Keratinocyte (primary cell): ENCODE results near the gene RIMBP3B. TPM values are rescaled to one million over a fixed set of nuclear protein-coding genes. Genes with fewer than 3 reads are reported as not detected.
"Not testable (repeated sequence)": the region's sequence is repeated elsewhere in the genome, so short reads cannot be mapped to it uniquely, and the experiment has no call there.

Experiments used
- DNase-seq: peaks from one replicate; pipeline ENCODE4 v3.0.0-alpha.2; 2011; ENCODE audit warnings: low read depth, missing footprints, low spot score
- FAIRE-seq: peaks from 2 replicates; lab custom pipeline; 2011; peaks lifted over from hg19 to GRCh38; lab: Jason Lieb, UNC
- H2AFZ ChIP-seq: 2 replicates; pipeline ENCODE4 v1.6.0; 2012; ENCODE audit warnings: low read length, control low read depth, inconsistent platforms; ENCODE audit not compliant: control insufficient read depth
- H3K27ac ChIP-seq: 2 replicates; pipeline ENCODE4 v1.5.1; 2011; ENCODE audit warnings: low read length; ENCODE audit not compliant: control insufficient read depth, insufficient read depth
- H3K27me3 ChIP-seq: 3 replicates; pipeline ENCODE4 v1.6.0; 2011; ENCODE audit warnings: low read length; ENCODE audit not compliant: control insufficient read depth, insufficient read depth; ENCODE audit errors: extremely low read depth
- H3K36me3 ChIP-seq, 2 experiments: 2 replicates in 1 of 2; 3 replicates in 1 of 2; pipeline ENCODE4 v1.5.1; 2011; ENCODE audit warnings: low read length in 2 of 2, mild to moderate bottlenecking in 1 of 2; ENCODE audit not compliant: control insufficient read depth in 2 of 2, insufficient read depth in 2 of 2; ENCODE audit errors: extremely low read depth in 1 of 2
- H3K4me1 ChIP-seq: 3 replicates; pipeline ENCODE4 v1.5.1; 2011; ENCODE audit warnings: low read length; ENCODE audit not compliant: control insufficient read depth, insufficient read depth; ENCODE audit errors: extremely low read depth
- H3K4me2 ChIP-seq: 3 replicates; pipeline ENCODE4 v1.6.0; 2011; ENCODE audit warnings: low read depth, low read length; ENCODE audit not compliant: control insufficient read depth, insufficient read depth; ENCODE audit errors: extremely low read depth
- H3K4me3 ChIP-seq, 3 experiments: fragments of 200-600 bp in 1 of 3; sonication (generic) in 1 of 3; 2 replicates in 2 of 3; 3 replicates in 1 of 3; pipeline ENCODE4 v1.5.1; 2011 to 2016; ENCODE audit warnings: low read length in 3 of 3, mild to moderate bottlenecking in 3 of 3, control low read depth in 2 of 3, inconsistent platforms in 1 of 3, low read depth in 1 of 3, mixed read lengths in 1 of 3, mixed run types in 1 of 3, moderate library complexity in 1 of 3; ENCODE audit not compliant: control insufficient read depth in 2 of 3, insufficient read depth in 2 of 3; ENCODE audit errors: extremely low read depth in 1 of 3
- H3K79me2 ChIP-seq: 2 replicates; pipeline ENCODE4 v1.6.0; 2012; ENCODE audit warnings: low read length; ENCODE audit not compliant: control insufficient read depth, insufficient read depth
- H3K9ac ChIP-seq: 3 replicates; pipeline ENCODE4 v1.6.0; 2011; ENCODE audit warnings: low read length; ENCODE audit not compliant: control insufficient read depth, insufficient read depth; ENCODE audit errors: extremely low read depth
- H3K9me1 ChIP-seq: 3 replicates; pipeline ENCODE4 v1.6.0; 2011; ENCODE audit warnings: low read length; ENCODE audit not compliant: control insufficient read depth, insufficient read depth; ENCODE audit errors: extremely low read depth
- H3K9me3 ChIP-seq: 2 replicates; pipeline ENCODE4 v1.5.1; 2012; ENCODE audit warnings: low read depth, low read length; ENCODE audit not compliant: control insufficient read depth
- H4K20me1 ChIP-seq: 3 replicates; pipeline ENCODE4 v1.6.0; 2011; ENCODE audit warnings: low read length; ENCODE audit not compliant: control insufficient read depth, insufficient read depth; ENCODE audit errors: extremely low read depth
- dilution Hi-C: fragments of 300-500 bp; cut with MboI; formaldehyde crosslinking; loops from one replicate; pipeline ENCODE4 v1.7.0; 2020; ENCODE audit warnings: low sequenced_read_pairs; ENCODE audit not compliant: extremely low pct_ligation_motif_present
- polyA minus RNA-seq, 3 experiments: library from RNA; depleted of rRNA, polyadenylated mRNA; stranded (reverse); fragments of >200 nt; gene quantifications; 1 replicate in 1 of 3; 2 replicates in 1 of 3; 3 replicates in 1 of 3; pipeline ENCODE4 v1.2.3, GENCODE V29; 2011
- polyA plus RNA-seq, 5 experiments: library from polyadenylated mRNA; depleted of rRNA in 3 of 5; stranded (reverse) in 3 of 5; stranded (forward) in 1 of 5; unstranded in 1 of 5; fragments of >200 nt; gene quantifications; 1 replicate in 1 of 5; 2 replicates in 3 of 5; 3 replicates in 1 of 5; pipeline versions ENCODE4 v1.2.1 to v1.2.3, GENCODE V29; 2011 to 2012; ENCODE audit warnings: missing spikeins in 2 of 5, low read depth in 1 of 5, low replicate concordance in 1 of 5

The RIMBP3B gene, protein sequence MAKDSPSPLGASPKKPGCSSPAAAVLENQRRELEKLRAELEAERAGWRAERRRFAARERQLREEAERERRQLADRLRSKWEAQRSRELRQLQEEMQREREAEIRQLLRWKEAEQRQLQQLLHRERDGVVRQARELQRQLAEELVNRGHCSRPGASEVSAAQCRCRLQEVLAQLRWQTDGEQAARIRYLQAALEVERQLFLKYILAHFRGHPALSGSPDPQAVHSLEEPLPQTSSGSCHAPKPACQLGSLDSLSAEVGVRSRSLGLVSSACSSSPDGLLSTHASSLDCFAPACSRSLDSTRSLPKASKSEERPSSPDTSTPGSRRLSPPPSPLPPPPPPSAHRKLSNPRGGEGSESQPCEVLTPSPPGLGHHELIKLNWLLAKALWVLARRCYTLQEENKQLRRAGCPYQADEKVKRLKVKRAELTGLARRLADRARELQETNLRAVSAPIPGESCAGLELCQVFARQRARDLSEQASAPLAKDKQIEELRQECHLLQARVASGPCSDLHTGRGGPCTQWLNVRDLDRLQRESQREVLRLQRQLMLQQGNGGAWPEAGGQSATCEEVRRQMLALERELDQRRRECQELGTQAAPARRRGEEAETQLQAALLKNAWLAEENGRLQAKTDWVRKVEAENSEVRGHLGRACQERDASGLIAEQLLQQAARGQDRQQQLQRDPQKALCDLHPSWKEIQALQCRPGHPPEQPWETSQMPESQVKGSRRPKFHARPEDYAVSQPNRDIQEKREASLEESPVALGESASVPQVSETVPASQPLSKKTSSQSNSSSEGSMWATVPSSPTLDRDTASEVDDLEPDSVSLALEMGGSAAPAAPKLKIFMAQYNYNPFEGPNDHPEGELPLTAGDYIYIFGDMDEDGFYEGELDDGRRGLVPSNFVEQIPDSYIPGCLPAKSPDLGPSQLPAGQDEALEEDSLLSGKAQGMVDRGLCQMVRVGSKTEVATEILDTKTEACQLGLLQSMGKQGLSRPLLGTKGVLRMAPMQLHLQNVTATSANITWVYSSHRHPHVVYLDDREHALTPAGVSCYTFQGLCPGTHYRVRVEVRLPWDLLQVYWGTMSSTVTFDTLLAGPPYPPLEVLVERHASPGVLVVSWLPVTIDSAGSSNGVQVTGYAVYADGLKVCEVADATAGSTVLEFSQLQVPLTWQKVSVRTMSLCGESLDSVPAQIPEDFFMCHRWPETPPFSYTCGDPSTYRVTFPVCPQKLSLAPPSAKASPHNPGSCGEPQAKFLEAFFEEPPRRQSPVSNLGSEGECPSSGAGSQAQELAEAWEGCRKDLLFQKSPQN (N-terminal part only)
- polyA plus RNA-seq (not detected in 3 replicates), polyA minus RNA-seq (not detected in 3 replicates)
- polyA plus RNA-seq (2011; ENCODE audit: low read depth), result not detected
- not detected in 2 replicates for polyA plus RNA-seq (2011; cell fraction: cytosol; rRNA removed)
- not detected in 2 replicates for polyA plus RNA-seq (2011; cell fraction: nucleus; rRNA removed)
- polyA plus RNA-seq (2012; ENCODE audit: low replicate concordance), result not detected in 2 replicates
- not detected for polyA minus RNA-seq (2011; cell fraction: cytosol; rRNA and poly(A)+ RNA removed)
- polyA minus RNA-seq (2011; cell fraction: nucleus; rRNA and poly(A)+ RNA removed), result not detected in 2 replicates

DNA sequence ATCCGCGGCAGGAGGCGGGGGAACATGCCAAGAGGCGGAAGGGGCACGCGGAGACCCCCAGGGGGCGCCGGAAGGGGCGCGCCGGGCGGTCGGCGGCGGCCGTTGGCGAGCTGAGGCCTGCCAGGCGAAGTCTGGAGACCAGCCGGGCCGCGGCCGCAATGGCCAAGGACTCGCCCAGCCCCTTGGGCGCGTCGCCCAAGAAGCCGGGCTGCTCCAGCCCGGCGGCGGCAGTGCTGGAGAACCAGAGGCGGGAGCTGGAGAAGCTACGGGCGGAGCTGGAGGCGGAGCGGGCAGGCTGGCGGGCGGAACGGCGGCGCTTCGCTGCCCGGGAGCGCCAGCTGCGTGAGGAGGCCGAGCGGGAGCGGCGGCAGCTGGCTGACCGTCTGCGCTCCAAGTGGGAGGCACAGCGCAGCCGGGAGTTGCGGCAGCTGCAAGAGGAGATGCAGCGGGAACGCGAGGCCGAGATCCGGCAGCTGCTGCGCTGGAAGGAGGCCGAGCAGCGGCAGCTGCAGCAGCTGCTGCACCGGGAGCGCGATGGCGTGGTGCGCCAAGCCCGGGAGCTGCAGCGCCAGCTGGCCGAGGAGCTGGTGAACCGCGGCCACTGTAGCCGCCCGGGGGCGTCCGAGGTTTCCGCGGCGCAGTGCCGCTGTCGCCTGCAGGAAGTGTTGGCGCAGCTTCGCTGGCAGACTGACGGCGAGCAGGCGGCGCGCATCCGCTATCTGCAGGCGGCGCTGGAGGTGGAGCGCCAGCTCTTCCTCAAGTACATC lies at the start of gene RIMBP3B:
RIMBP3B (plus strand) TSS at position 51 of the 767 bp plus-strand sequence; CDS start at position 159, 108 bp downstream.
- H3K27me3 ChIP-seq, H3K9me3 ChIP-seq, FAIRE-seq, DNase-seq, H3K79me2 ChIP-seq, H3K4me1 ChIP-seq, H2AFZ ChIP-seq, dilution Hi-C loops, H4K20me1 ChIP-seq, H3K4me2 ChIP-seq, H3K36me3 ChIP-seq, H3K4me3 ChIP-seq, H3K27ac ChIP-seq, H3K9ac ChIP-seq, H3K9me1 ChIP-seq: not testable (repeated sequence)

DNA sequence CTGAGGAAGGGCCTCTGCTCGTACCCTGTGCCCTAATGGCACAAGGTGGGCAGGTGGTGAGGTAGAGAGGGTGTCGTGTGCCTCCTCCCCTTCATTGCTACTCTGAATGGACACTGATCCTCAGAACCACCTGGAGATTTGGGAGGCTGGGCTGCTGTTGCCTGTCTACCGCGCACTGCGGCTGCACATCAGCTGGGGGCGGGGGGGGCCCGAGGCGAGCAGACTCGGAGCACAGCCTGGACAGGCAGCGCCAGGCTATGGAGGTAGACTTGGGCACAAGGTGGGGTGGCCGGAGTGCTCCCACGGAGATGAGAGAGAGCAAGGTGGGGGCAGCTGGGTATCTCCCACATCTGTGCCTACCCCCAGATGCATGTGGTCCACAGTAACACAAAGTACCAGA lies 26.0 kb upstream of the RIMBP3B start:
- H3K27me3 ChIP-seq, H3K9me1 ChIP-seq, DNase-seq, H4K20me1 ChIP-seq, dilution Hi-C loops, FAIRE-seq, H3K4me1 ChIP-seq, H3K79me2 ChIP-seq, H3K36me3 ChIP-seq, H3K9me3 ChIP-seq, H3K4me2 ChIP-seq, H2AFZ ChIP-seq, H3K9ac ChIP-seq, H3K4me3 ChIP-seq, H3K27ac ChIP-seq: not testable (repeated sequence)

DNA sequence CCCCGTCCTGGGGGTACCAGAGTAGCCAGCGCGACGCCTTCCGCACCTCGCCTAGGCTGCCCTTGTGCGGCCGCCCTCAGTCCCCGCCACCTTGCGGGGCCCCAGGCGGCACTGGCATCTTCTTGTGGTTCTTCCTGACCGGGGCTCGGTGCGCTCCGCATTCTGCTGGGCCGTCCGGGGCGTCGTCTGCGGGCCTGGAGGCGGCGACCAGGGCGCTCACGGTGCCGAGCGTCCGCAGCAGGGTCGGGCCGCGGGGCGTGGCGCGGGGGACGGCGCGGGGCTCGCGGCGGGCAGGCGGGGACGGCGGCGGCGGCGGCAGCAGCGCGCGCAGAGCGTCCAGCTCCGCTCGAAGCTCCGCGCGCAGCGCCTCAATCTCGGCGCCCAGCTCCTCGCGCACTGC lies 23.0 kb upstream of the RIMBP3B start:
- H3K9me3 ChIP-seq, H3K27ac ChIP-seq, H4K20me1 ChIP-seq, H3K4me1 ChIP-seq, H3K9me1 ChIP-seq, H3K27me3 ChIP-seq, DNase-seq, dilution Hi-C loops, H3K4me2 ChIP-seq, H3K4me3 ChIP-seq, H3K36me3 ChIP-seq, FAIRE-seq, H3K9ac ChIP-seq, H3K79me2 ChIP-seq, H2AFZ ChIP-seq: not testable (repeated sequence)

DNA sequence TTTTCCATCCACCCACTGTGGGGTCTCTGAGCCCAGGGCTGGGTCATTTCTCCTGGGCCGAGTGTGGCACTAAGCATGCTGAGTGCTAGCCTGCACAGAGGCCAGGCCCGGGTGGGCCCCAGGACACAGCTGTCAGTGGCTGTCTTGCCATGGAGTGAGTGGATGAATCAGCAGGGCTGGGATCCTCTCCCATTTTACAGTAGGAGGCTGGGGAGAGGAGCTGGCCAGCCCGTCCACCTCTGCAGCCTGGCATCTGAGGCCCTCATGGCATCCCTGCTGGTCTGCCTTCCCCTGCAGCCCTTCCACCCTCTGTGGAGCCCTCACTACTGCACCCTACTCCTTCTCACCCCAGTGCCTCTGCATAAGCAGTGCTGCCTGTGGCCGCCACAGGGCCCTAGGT lies 21.1 kb upstream of the RIMBP3B start:
- H3K9me3 ChIP-seq, H4K20me1 ChIP-seq, H3K9ac ChIP-seq, H3K36me3 ChIP-seq, H2AFZ ChIP-seq, dilution Hi-C loops, H3K4me2 ChIP-seq, DNase-seq, H3K79me2 ChIP-seq, H3K27ac ChIP-seq, FAIRE-seq, H3K9me1 ChIP-seq, H3K4me1 ChIP-seq, H3K4me3 ChIP-seq, H3K27me3 ChIP-seq: not testable (repeated sequence)
